GM12878 (cell line): ENCODE measurements around the gene YTHDC1. TPM values are rescaled to one million over a fixed set of nuclear protein-coding genes. Genes with fewer than 3 reads are reported as not detected.
"Not testable (repeated sequence)": the region's sequence is repeated elsewhere in the genome, so short reads cannot be mapped to it uniquely, and the experiment has no call there.

ENCODE experiments used
- ATAC-seq: fragments of 200-7000 bp; cut with Tn5 transposase; 3 replicates; pipeline ENCODE4 v1.9.1; 2020; ENCODE audit warnings: mild to moderate bottlenecking, moderate library complexity
- BruUV-seq: library from RNA; stranded (reverse); fragments of 400-500 nt; replicated peaks from 2 replicates; lab custom pipeline; 2021; lab: Mats Ljungman, UMichigan
- CTCF ChIA-PET: fragments of 300-600 bp; sonication (Branson Sonifier 250); formaldehyde crosslinking; extraction: SDS; loops from one replicate; lab custom pipeline; 2021; ENCODE audit warnings: inconsistent platforms; lab: Yijun Ruan, JAX
- POLR2A ChIA-PET: fragments of 350-600 bp; formaldehyde crosslinking; extraction: SDS; loops from one replicate; lab custom pipeline; 2021; ENCODE audit warnings: inconsistent platforms; lab: Charles Lee
- RAD21 ChIA-PET: fragments of 300-600 bp; sonication (Branson Sonifier 250); formaldehyde crosslinking; loops from one replicate; lab custom pipeline; 2023; ENCODE audit warnings: antibody characterized with exemption; ENCODE audit not compliant: unreplicated experiment; lab: Charles Lee
- SMC1A ChIA-PET: fragments of 300-600 bp; sonication (Branson Sonifier 250); formaldehyde crosslinking; loops from one replicate; lab custom pipeline; 2023; ENCODE audit not compliant: unreplicated experiment, uncharacterized antibody; lab: Charles Lee
- DNase-seq: peaks from one replicate; pipeline ENCODE4 v3.0.0-alpha.2; 2011; ENCODE audit warnings: low read depth, low spot score
- FAIRE-seq: peaks from 3 replicates; lab custom pipeline; 2011; peaks lifted over from hg19 to GRCh38; lab: Jason Lieb, UNC
- H2AFZ ChIP-seq: 2 replicates; pipeline ENCODE4 v1.6.0; 2011; ENCODE audit warnings: low read depth, low read length, control low read depth; ENCODE audit not compliant: control insufficient read depth
- H3K27ac ChIP-seq: 2 replicates; pipeline ENCODE4 v1.5.1; 2011; ENCODE audit warnings: control low read depth; ENCODE audit not compliant: control insufficient read depth, insufficient read depth
- H3K27me3 ChIP-seq, 2 experiments: replicated peaks in 1 of 2; 2 replicates each; pipeline versions ENCODE4 v1.6.0 to v1.6.1; 2011; ENCODE audit warnings: low read length in 1 of 2; ENCODE audit not compliant: control insufficient read depth in 2 of 2, insufficient read depth in 2 of 2
- H3K36me3 ChIP-seq, 2 experiments: 2 replicates each; pipeline ENCODE4 v1.5.1; 2011; ENCODE audit warnings: low read length in 1 of 2; ENCODE audit not compliant: control insufficient read depth in 2 of 2, insufficient read depth in 2 of 2
- H3K4me1 ChIP-seq: 2 replicates; pipeline ENCODE4 v1.6.1; 2011; ENCODE audit warnings: mild to moderate bottlenecking, low read length, moderate library complexity, mixed read lengths; ENCODE audit not compliant: control insufficient read depth, insufficient read depth
- H3K4me2 ChIP-seq: 2 replicates; pipeline ENCODE4 v1.6.0; 2011; ENCODE audit warnings: control low read depth; ENCODE audit not compliant: control insufficient read depth, insufficient read depth
- H3K4me3 ChIP-seq: fragments of 200-600 bp; sonication (generic); 2 replicates; pipeline ENCODE4 v1.5.1; 2016
- H3K79me2 ChIP-seq: 2 replicates; pipeline ENCODE4 v1.6.0; 2011; ENCODE audit warnings: low read length; ENCODE audit not compliant: control insufficient read depth, insufficient read depth
- H3K9ac ChIP-seq: 2 replicates; pipeline ENCODE4 v1.8.0; 2011; ENCODE audit warnings: low read length, control low read depth, mixed read lengths; ENCODE audit not compliant: control insufficient read depth, insufficient read depth
- H3K9me3 ChIP-seq: replicated peaks from 3 replicates; pipeline ENCODE4 v1.5.1; 2011; ENCODE audit warnings: mild to moderate bottlenecking, low read length; ENCODE audit not compliant: control insufficient read depth, insufficient read depth
- H4K20me1 ChIP-seq: 2 replicates; pipeline ENCODE4 v1.6.0; 2011; ENCODE audit not compliant: control insufficient read depth, insufficient read depth
- ATF3 ChIP-seq: IDR thresholded peaks from 2 replicates; pipeline ENCODE4 v1.6.1; 2011; ENCODE audit warnings: low read depth, mild to moderate bottlenecking, low read length, moderate library complexity, borderline replicate concordance; ENCODE audit errors: extremely low read depth
- CHD1 ChIP-seq: IDR thresholded peaks from 2 replicates; pipeline ENCODE4 v1.6.1; 2012; ENCODE audit warnings: low read depth, low read length, improper control_type of control experiment
- HDAC2 ChIP-seq: fragments of 200-600 bp; sonication (generic); IDR thresholded peaks from 2 replicates; pipeline ENCODE4 v1.6.1; 2017
- MTA2 ChIP-seq: fragments of 450-650 bp; IDR thresholded peaks from 2 replicates; pipeline ENCODE4 v1.6.1; 2016; ENCODE audit warnings: low read depth, mild to moderate bottlenecking, moderate library complexity
- NFYA ChIP-seq: IDR thresholded peaks from 2 replicates; pipeline ENCODE4 v1.6.1; 2011; ENCODE audit warnings: low read depth, mild to moderate bottlenecking, low read length, improper control_type of control experiment, borderline replicate concordance
- NR2C1 ChIP-seq: fragments of 450-650 bp; IDR thresholded peaks from 2 replicates; pipeline ENCODE4 v1.6.1; 2017; ENCODE audit warnings: antibody characterized with exemption, mild to moderate bottlenecking, moderate library complexity
- PAX5 ChIP-seq: IDR thresholded peaks from 2 replicates; pipeline ENCODE4 v1.6.1; 2011; ENCODE audit warnings: low read depth, low read length, borderline replicate concordance
- SMARCA5 ChIP-seq: fragments of 450-650 bp; IDR thresholded peaks from 2 replicates; pipeline ENCODE4 v1.6.1; 2017; ENCODE audit warnings: mild to moderate bottlenecking
- TCF3 ChIP-seq: IDR thresholded peaks from 2 replicates; pipeline ENCODE4 v1.6.1; 2012; ENCODE audit warnings: low read depth, mild to moderate bottlenecking, low read length, borderline replicate concordance; ENCODE audit not compliant: insufficient read depth
- YY1 ChIP-seq: IDR thresholded peaks from 2 replicates; pipeline ENCODE4 v1.6.1; 2011; ENCODE audit warnings: low read depth, mild to moderate bottlenecking, low read length
- WGBS: methylation state at CpG from one replicate; pipeline ENCODE4 v1.1.6; 2016; ENCODE audit warnings: low lambda C conversion rate; ENCODE audit not compliant: insufficient replicate concordance, insufficient coverage; ENCODE audit errors: missing lambda C conversion rate; 5-methylcytosine and 5-hydroxymethylcytosine counted together
- in situ Hi-C: fragments of 300-500 bp; cut with MboI; formaldehyde crosslinking; loops from 9 replicates; pipeline ENCODE4 v1.14.3; 2018; ENCODE audit warnings: mixed read lengths
- intact Hi-C: fragments of 100-400 bp; cut with micrococcal nuclease; formaldehyde crosslinking; loops from one replicate; pipeline ENCODE4 v1.14.2; 2022; ENCODE audit not compliant: unreplicated experiment
- polyA plus RNA-seq, 11 experiments: library from polyadenylated mRNA; depleted of rRNA in 4 of 11; unstranded in 6 of 11; stranded (reverse) in 5 of 11; fragments of >200 nt; fragmentation: Nextera tagmentation in 4 of 11; fragmentation: Illumina TruSeq in 1 of 11; extraction: Ambion mirVana in 4 of 11; extraction: Trizol in 1 of 11; gene quantifications; 1 replicate in 1 of 11; 2 replicates in 10 of 11; pipeline versions ENCODE4 v1.2.1 to v1.2.3, GENCODE V29; 2011 to 2016; ENCODE audit warnings: inconsistent platforms in 2 of 11, missing spikeins in 2 of 11, low read depth in 1 of 11
- total RNA-seq, 4 experiments: library from RNA; depleted of rRNA in 3 of 4; stranded (reverse); fragments of >200 nt in 3 of 4; fragmentation: Illumina TruSeq in 1 of 4; extraction: Trizol in 1 of 4; gene quantifications; 2 replicates each; pipeline versions ENCODE4 v1.2.1 to v1.2.3, GENCODE V29; 2013 to 2021
- TF ChIP-seq, protein P1 (sequence below): fragments of 450-650 bp; IDR thresholded peaks from 2 replicates; pipeline ENCODE4 v1.6.1; 2017; ENCODE audit warnings: mild to moderate bottlenecking, low read depth, inconsistent platforms; ENCODE audit not compliant: poor library complexity, severe bottlenecking

YTHDC1 gene
- total and polyA plus RNA-seq, 10 of the 15 experiments (the other 5 are each of a cell fraction or from before 2014, with no cell fraction given), result 18.7 to 83.2 (median 47.5) TPM

- TF ChIP-seq NR2C1, result no peak
- no peak for TF ChIP-seq TCF3
Observed at GRCh38 chr4:68283095-68283494, 66.8 kb downstream of the YTHDC1 start (continued).

DNA sequence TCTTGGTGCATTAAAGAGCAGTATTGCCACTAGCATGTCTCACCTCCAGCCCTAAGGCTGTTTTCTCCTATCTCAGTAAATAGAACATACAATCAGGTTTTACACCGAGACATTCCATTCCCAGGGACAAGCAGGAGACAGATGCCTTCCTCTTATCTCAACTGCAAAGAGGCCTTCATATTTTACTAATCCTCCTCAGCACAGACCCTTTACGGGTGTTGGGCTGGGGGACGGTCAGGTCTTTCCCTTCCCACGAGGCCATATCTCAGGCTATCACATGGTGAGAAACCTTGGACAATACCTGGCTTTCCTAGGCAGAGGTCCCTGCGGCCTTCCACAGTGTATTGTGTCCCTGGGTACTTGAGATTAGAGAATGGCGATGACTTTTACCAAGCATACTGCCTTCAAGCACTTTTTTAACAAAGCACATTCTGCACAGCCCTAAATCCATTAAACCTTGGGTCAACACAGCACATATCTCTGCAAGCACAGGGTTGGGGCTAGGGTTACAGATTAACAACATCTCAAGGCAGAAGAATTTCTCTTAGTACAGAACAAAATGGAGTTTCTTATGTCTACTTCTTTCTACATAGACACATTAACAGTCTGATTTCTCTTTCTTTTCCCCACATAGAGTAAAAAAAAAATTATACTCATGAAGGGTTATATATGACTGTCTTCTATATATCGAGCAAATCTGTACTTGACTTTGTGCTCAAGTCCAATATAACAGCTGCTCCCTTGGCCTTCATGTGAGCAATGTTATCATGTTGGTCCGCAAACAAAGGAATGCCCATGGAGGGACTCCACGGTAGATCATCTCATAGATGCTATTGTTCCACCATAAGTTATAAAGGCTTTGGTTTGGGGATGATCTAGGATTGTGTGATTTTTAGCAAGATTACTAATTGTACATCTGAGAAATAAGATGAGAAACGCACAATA, 67.8 kb downstream of the YTHDC1 start:
- ATAC-seq, H3K9me3 ChIP-seq, H4K20me1 ChIP-seq, H3K79me2 ChIP-seq, FAIRE-seq, H3K36me3 ChIP-seq, H2AFZ ChIP-seq, POLR2A ChIA-PET, CTCF ChIA-PET, SMC1A ChIA-PET, H3K4me3 ChIP-seq, DNase-seq, intact Hi-C loops, H3K4me2 ChIP-seq, BruUV-seq, H3K4me1 ChIP-seq, H3K27ac ChIP-seq, H3K9ac ChIP-seq, in situ Hi-C loops, H3K27me3 ChIP-seq, RAD21 ChIA-PET: not testable (repeated sequence)
- 60% methylated on average over 10 of the region's 10 CpGs for WGBS

DNA sequence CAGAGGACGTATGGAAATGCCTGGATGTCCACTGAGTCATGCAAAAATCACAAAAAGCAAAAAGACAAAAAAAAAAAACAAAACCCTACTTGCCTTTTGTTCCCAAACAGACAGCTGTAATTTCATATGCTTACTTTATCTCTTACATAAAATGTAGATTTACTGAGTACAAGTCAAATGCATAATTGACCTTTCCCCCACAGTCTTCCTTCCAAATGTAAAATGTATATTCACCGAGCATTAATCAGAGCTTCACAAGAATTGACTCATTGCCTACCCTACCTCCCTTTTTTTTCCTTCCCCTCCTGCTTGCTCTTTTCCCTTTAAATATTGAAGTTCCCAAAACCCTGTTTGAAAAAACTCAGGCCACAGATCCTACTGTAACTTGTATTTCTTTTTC, 71.9 kb downstream of the YTHDC1 start:
- DNase-seq (no peak), FAIRE-seq (no peak), ATAC-seq (no peak)
- Histone ChIP-seq H3K79me2 (no peaks in the 10 kb centered on the region), H4K20me1 (no peaks in the 10 kb centered on the region), H3K9me3 (no peaks in the 10 kb centered on the region), H3K4me1 (no peaks in the 10 kb centered on the region), H3K36me3 (no peaks in the 10 kb centered on the region), H2AFZ (no peak overlapping the region), H3K27me3 (no peaks in the 10 kb centered on the region; a peak in 1 of 4 replicates), H3K4me3 (no peak overlapping the region), H3K27ac (no peak overlapping the region), H3K4me2 (no peak overlapping the region), H3K9ac (no peak overlapping the region)
- ChIA-PET RAD21 (no interaction called here), POLR2A (no interaction called here), SMC1A (interaction anchor here (1.0 kb wide), 1 partner anchor 17 kb away, joined by 3 read pairs; no protein-coding TSS in a partner anchor), CTCF (interaction anchor here (1.0 kb wide), 1 partner anchor 98 kb away, joined by 3 read pairs; no protein-coding TSS in a partner anchor)
- TF ChIP-seq SMARCA5, result no peak
- TF ChIP-seq HDAC2, result no peak
- TF ChIP-seq MTA2, result no peak
- no peak for TF ChIP-seq ATF3
- TF ChIP-seq PAX5, result no peak
- TF ChIP-seq YY1, result no peak
- TF ChIP-seq, protein P1, sequence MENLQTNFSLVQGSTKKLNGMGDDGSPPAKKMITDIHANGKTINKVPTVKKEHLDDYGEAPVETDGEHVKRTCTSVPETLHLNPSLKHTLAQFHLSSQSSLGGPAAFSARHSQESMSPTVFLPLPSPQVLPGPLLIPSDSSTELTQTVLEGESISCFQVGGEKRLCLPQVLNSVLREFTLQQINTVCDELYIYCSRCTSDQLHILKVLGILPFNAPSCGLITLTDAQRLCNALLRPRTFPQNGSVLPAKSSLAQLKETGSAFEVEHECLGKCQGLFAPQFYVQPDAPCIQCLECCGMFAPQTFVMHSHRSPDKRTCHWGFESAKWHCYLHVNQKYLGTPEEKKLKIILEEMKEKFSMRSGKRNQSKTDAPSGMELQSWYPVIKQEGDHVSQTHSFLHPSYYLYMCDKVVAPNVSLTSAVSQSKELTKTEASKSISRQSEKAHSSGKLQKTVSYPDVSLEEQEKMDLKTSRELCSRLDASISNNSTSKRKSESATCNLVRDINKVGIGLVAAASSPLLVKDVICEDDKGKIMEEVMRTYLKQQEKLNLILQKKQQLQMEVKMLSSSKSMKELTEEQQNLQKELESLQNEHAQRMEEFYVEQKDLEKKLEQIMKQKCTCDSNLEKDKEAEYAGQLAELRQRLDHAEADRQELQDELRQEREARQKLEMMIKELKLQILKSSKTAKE, result no peak
- TF ChIP-seq CHD1, result no peak
- no peak for TF ChIP-seq NFYA
- BruUV-seq, result no TSS peak
- intact Hi-C loops, result loop anchor here (10.0 kb wide), 1 partner anchor 627 kb away; no protein-coding TSS in a partner anchor
- in situ Hi-C loops, result loop anchor here (5.0 kb wide), 1 partner anchor 94 kb away; no protein-coding TSS in a partner anchor
- 2% methylated on average over 2 of the region's 2 CpGs for WGBS
